CD8-positive, alpha-beta memory T cell (primary cell): ENCODE data around the gene FBXL15. TPM values are rescaled to one million over a fixed set of nuclear protein-coding genes. Genes with fewer than 3 reads are reported as not detected.

Source experiments
- CTCF ChIA-PET: fragments of 350-600 bp; sonication (Branson Sonifier 250); formaldehyde crosslinking; loops from one replicate; lab custom pipeline; 2021; ENCODE audit warnings: antibody characterized with exemption; lab: Charles Lee
- POLR2A ChIA-PET: fragments of 350-600 bp; sonication (Branson Sonifier 250); formaldehyde crosslinking; loops from one replicate; lab custom pipeline; 2021; ENCODE audit warnings: antibody characterized with exemption; lab: Charles Lee
- DNase-seq, 5 donors: peaks; one replicate each; pipeline versions ENCODE4 v3.0.0 to v3.0.0-alpha.2; 2020 to 2022; ENCODE audit warnings: mixed read lengths in 1 of 5
- H3K27ac ChIP-seq: one replicate; pipeline ENCODE4 v1.7.0; 2013; ENCODE audit warnings: low read depth, mild to moderate bottlenecking, low read length, moderate library complexity
- H3K27me3 ChIP-seq: 2 replicates; pipeline ENCODE4 v1.7.0; 2013; ENCODE audit warnings: low read length, mild to moderate bottlenecking; ENCODE audit not compliant: insufficient read depth, poor library complexity, severe bottlenecking
- H3K36me3 ChIP-seq: 2 replicates; pipeline ENCODE4 v1.7.0; 2013; ENCODE audit warnings: mild to moderate bottlenecking, low read length, moderate library complexity; ENCODE audit not compliant: insufficient read depth
- H3K4me1 ChIP-seq: 2 replicates; pipeline ENCODE4 v1.7.0; 2013; ENCODE audit warnings: mild to moderate bottlenecking, low read length, moderate library complexity; ENCODE audit not compliant: insufficient read depth
- H3K4me3 ChIP-seq: 2 replicates; pipeline ENCODE4 v1.7.0; 2013; ENCODE audit warnings: mild to moderate bottlenecking, low read length
- H3K9me3 ChIP-seq: 2 replicates; pipeline ENCODE4 v1.7.0; 2013; ENCODE audit warnings: mild to moderate bottlenecking, low read length
- H3K27ac Mint-ChIP-seq, 8 donors: one replicate each; pipeline ENCODE4 v1.8.0; 2020 to 2021; ENCODE audit warnings: mixed read lengths in 8 of 8, mild to moderate bottlenecking in 6 of 8, inconsistent platforms in 3 of 8, moderate library complexity in 3 of 8
- H3K27me3 Mint-ChIP-seq, 2 donors: one replicate each; pipeline ENCODE4 v1.8.0; 2020 to 2021; ENCODE audit warnings: mixed read lengths in 2 of 2, mild to moderate bottlenecking in 1 of 2, moderate library complexity in 1 of 2
- H3K36me3 Mint-ChIP-seq, 3 donors: one replicate each; pipeline ENCODE4 v1.8.0; 2020 to 2021; ENCODE audit warnings: mixed read lengths in 3 of 3, inconsistent platforms in 1 of 3, mild to moderate bottlenecking in 1 of 3
- H3K4me1 Mint-ChIP-seq, 3 donors: one replicate each; pipeline ENCODE4 v1.8.0; 2020 to 2021; ENCODE audit warnings: mixed read lengths in 3 of 3, inconsistent platforms in 1 of 3, mild to moderate bottlenecking in 1 of 3
- H3K4me3 Mint-ChIP-seq, 7 donors: one replicate each; pipeline ENCODE4 v1.8.0; 2020 to 2021; ENCODE audit warnings: mixed read lengths in 7 of 7, mild to moderate bottlenecking in 6 of 7, moderate library complexity in 4 of 7, inconsistent platforms in 2 of 7
- H3K9me3 Mint-ChIP-seq, 5 donors: one replicate each; pipeline ENCODE4 v1.8.0; 2020 to 2022; ENCODE audit warnings: mixed read lengths in 5 of 5, mild to moderate bottlenecking in 3 of 5, moderate library complexity in 2 of 5, inconsistent platforms in 1 of 5
- polyA plus RNA-seq: library from polyadenylated mRNA; unstranded; fragments of 300-500 nt; fragmentation: Illumina TruSeq; gene quantifications from one replicate; pipeline ENCODE4 v1.2.3, GENCODE V29; 2021
- total RNA-seq, 2 experiments: library from RNA; stranded (reverse); gene quantifications; one replicate each; pipeline ENCODE4 v1.2.3, GENCODE V29; 2021

The FBXL15 gene
- total and polyA plus RNA-seq, 3 experiments from 2014 or later, result 13.5 to 33.4 (median 16.3) TPM

DNA sequence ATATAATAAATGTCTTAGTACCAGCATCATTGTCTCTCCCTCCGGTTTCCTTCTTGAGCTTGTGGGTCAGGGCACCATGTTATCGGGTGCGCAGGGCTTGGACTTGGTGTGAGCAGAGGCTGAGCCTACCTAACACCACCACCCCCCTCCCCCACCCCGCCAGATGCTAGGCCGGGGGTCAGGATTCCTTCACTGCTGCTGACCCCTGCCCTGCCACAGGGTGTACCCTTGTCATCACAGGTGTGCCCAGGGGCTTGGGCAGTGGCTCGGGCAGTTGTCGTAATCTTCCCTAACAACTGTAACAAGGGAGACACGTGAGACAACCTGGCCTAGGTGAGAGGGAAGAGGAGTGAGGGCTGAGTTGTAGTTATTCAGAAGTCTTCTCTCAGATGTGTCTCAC lies 37.8 kb upstream of the FBXL15 start:
- H3K9me3 ChIP-seq, result no peaks in the 10 kb centered on the region
- no peak overlapping the region for H3K4me3 ChIP-seq
- H3K36me3 ChIP-seq, result peaks cover 25% of the 10 kb centered on the region
- H3K27me3 Mint-ChIP-seq, result no peaks in the 10 kb centered on the region
- POLR2A ChIA-PET, result no interaction called here
- DNase-seq, result no peak
- H3K4me3 Mint-ChIP-seq, result no peak overlapping the region
- no peaks in the 10 kb centered on the region for H3K4me1 Mint-ChIP-seq
- H3K9me3 Mint-ChIP-seq, result no peaks in the 10 kb centered on the region
- CTCF ChIA-PET, result interaction anchor here (1.1 to 4.1 kb wide), 2 partner anchors 15 to 152 kb away, joined by 3 to 20 read pairs; no protein-coding TSS in a partner anchor
- no peak overlapping the region for H3K27ac ChIP-seq
- no peaks in the 10 kb centered on the region for H3K4me1 ChIP-seq
- H3K36me3 Mint-ChIP-seq, result peaks cover 0 to 50% (median 5%) of the 10 kb centered on the region in 3 donors
- peak overlapping the region in 2 of 8 donors; percentile 48 to 71 for H3K27ac Mint-ChIP-seq
- H3K27me3 ChIP-seq, result no peaks in the 10 kb centered on the region

DNA sequence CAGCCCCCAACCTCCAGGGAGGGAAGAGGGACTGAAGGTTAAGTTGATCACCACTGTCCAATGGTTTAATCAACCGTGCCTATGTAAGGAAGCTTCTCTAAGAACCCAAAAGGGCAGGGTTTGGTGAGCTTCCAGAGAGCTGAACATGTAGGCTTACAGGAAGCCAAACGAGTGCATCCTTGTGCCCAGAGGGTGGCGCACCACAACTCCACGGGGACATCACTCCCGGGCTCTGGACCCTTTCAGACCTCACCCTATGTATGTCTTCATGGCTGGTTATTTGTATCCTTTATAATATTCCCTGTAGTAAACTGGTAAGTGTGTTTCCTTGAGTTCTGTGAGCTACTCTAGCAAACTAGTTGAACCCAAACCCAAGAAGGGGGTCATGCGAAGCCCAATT lies 36.6 kb upstream of the FBXL15 start:
- DNase-seq, result no peak
- Mint-ChIP-seq H3K9me3 (no peaks in the 10 kb centered on the region), H3K36me3 (peaks cover 0 to 40% (median 5%) of the 10 kb centered on the region in 3 donors), H3K4me3 (no peak overlapping the region), H3K4me1 (no peaks in the 10 kb centered on the region), H3K27ac (peak overlapping the region in 1 of 8 donors; percentile 18), H3K27me3 (no peaks in the 10 kb centered on the region)
- H3K27ac ChIP-seq, result no peak overlapping the region
- no peaks in the 10 kb centered on the region for H3K4me1 ChIP-seq
- H3K27me3 ChIP-seq, result no peaks in the 10 kb centered on the region
- ChIA-PET POLR2A (no interaction called here), CTCF (interaction anchor here (0.6 to 4.1 kb wide), 9 partner anchors 10 to 300 kb away, joined by 3 to 21 read pairs (median 4); no protein-coding TSS in a partner anchor)
- no peak overlapping the region for H3K4me3 ChIP-seq
- peaks cover 22% of the 10 kb centered on the region for H3K36me3 ChIP-seq
- H3K9me3 ChIP-seq, result no peaks in the 10 kb centered on the region

DNA sequence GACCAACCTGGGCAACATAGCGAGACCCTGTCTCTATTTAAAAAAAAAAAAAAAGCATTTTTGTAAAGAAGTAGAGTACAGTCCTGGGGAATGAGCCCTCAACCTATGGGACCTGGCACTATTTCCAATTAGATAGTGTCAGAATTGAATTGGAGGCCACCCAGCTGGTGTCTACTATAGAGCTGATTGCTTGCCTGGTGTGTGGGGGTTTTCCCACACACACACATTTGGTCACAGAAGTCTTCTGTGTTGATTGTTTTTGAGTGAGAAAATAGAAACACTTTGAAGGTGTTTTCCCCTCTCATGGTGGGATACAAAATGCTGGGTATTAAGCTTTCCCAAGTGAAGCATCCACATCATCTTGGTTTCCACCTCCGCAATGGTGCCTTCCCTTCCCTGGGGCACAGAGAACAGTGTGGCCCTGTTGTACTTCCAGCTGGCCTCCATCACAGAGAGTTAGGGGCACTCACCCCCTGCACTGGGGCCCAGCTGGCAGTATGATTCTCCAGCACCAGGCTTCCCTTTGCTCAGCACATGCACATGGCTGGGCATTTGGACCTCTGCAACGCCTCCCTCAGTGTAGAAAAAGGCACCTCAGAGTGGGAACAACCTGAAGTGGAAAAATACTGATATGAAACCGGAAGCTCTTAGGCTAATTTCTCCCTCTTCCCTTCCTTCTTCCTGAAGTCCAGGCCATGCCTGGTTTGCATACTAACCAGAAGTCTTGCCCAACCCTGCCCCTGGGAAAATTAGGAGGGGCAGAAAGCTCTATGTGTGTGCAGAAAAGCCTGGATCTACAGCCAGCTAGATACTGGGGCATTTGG lies 35.8 kb upstream of the FBXL15 start:
- H3K27ac ChIP-seq, result no peak overlapping the region
- DNase-seq, result no peak
- Mint-ChIP-seq H3K9me3 (no peaks in the 10 kb centered on the region), H3K36me3 (peaks cover 0 to 32% (median 5%) of the 10 kb centered on the region in 3 donors), H3K27ac (peak overlapping the region in 2 of 8 donors; percentile 63 to 66), H3K4me3 (no peak overlapping the region), H3K27me3 (no peaks in the 10 kb centered on the region), H3K4me1 (no peaks in the 10 kb centered on the region)
- H3K36me3 ChIP-seq, result peaks cover 14% of the 10 kb centered on the region
- no peaks in the 10 kb centered on the region for H3K9me3 ChIP-seq
- no peaks in the 10 kb centered on the region for H3K4me1 ChIP-seq
- no peak overlapping the region for H3K4me3 ChIP-seq
- CTCF ChIA-PET, result interaction anchor here (0.6 to 4.1 kb wide), 11 partner anchors 9 to 301 kb away, joined by 3 to 21 read pairs (median 4); no protein-coding TSS in a partner anchor
- POLR2A ChIA-PET, result interaction anchor here (0.6 kb wide), 1 partner anchor 260 kb away, joined by 8 read pairs; no protein-coding TSS in a partner anchor
- H3K27me3 ChIP-seq, result no peaks in the 10 kb centered on the region

DNA sequence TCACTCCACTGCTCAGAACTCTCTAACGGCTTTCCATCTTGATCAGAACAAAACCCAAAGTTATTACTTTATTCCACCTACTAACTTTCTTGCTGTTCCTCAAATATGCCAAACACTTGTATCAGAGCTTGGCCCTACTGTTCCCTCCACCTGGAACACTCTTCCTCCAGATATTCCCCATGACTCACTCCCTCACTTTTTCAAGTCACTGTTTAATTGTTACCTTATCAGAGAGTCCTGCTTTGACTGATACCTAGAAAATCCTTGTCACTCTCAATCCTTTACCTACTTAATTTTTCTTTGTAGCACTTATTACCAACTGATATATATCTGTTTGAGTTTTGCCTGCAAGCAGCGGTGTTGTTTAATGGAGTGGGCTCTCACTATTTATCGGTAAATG lies 30.7 kb upstream of the FBXL15 start:
- no peaks in the 10 kb centered on the region for H3K9me3 Mint-ChIP-seq
- peaks cover 0 to 8% of the 10 kb centered on the region in 2 donors for H3K27me3 Mint-ChIP-seq
- CTCF ChIA-PET, result interaction anchor here (1.9 kb wide), 1 partner anchor 9 kb away, joined by 8 read pairs; no protein-coding TSS in a partner anchor
- no peak for DNase-seq
- peaks cover 10 to 13% (median 10%) of the 10 kb centered on the region in 3 donors for H3K4me1 Mint-ChIP-seq
- H3K9me3 ChIP-seq, result no peaks in the 10 kb centered on the region
- no peak overlapping the region for H3K27ac Mint-ChIP-seq
- POLR2A ChIA-PET, result no interaction called here
- no peak overlapping the region for H3K27ac ChIP-seq
- H3K27me3 ChIP-seq, result no peaks in the 10 kb centered on the region
- no peak overlapping the region for H3K4me3 Mint-ChIP-seq
- no peaks in the 10 kb centered on the region for H3K36me3 ChIP-seq
- H3K4me1 ChIP-seq, result peaks cover 5% of the 10 kb centered on the region
- no peak overlapping the region for H3K4me3 ChIP-seq
- H3K36me3 Mint-ChIP-seq, result peaks cover 0 to 7% (median 1%) of the 10 kb centered on the region in 3 donors

DNA sequence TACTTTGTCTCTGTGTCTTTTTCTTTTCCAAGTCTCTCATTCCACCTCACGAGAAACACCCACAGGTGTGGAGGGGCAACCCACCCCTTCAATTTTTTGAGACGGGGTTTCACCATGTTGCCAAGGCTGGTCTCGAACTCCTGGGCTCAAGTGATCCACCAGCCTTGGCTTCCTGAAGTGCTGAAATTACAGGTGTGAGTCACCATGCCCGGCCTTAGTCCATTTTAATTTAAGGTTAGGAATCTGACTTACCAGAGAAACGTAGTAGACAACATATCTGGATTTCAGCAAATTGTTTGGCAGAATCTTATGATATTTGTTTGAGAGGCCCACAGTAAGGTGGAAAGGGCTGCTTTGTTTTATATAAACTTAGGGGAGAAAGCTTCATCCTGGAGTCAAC lies 28.3 kb upstream of the FBXL15 start:
- ChIA-PET POLR2A (interaction anchor here (4.0 kb wide), 1 partner anchor 58 kb away, joined by 24 read pairs; the partner anchor contains the start of gene C10orf95), CTCF (interaction anchor here (2.0 to 3.5 kb wide), 3 partner anchors 11 to 162 kb away, joined by 6 to 21 read pairs (median 7); no protein-coding TSS in a partner anchor)
- Mint-ChIP-seq H3K4me1 (peaks cover 20 to 27% (median 23%) of the 10 kb centered on the region in 3 donors), H3K36me3 (peaks cover 0 to 24% (median 1%) of the 10 kb centered on the region in 3 donors), H3K27me3 (peaks cover 0 to 8% of the 10 kb centered on the region in 2 donors), H3K27ac (peak overlapping the region in 5 of 8 donors; percentile 86 to 100 (median 100)), H3K4me3 (peak overlapping the region in 2 of 7 donors; percentile 51 to 97), H3K9me3 (no peaks in the 10 kb centered on the region)
- no peak overlapping the region for H3K4me3 ChIP-seq
- peaks cover 18% of the 10 kb centered on the region for H3K4me1 ChIP-seq
- DNase-seq, result no peak
- no peaks in the 10 kb centered on the region for H3K27me3 ChIP-seq
- no peak overlapping the region for H3K27ac ChIP-seq
- no peaks in the 10 kb centered on the region for H3K9me3 ChIP-seq
- H3K36me3 ChIP-seq, result no peaks in the 10 kb centered on the region

DNA sequence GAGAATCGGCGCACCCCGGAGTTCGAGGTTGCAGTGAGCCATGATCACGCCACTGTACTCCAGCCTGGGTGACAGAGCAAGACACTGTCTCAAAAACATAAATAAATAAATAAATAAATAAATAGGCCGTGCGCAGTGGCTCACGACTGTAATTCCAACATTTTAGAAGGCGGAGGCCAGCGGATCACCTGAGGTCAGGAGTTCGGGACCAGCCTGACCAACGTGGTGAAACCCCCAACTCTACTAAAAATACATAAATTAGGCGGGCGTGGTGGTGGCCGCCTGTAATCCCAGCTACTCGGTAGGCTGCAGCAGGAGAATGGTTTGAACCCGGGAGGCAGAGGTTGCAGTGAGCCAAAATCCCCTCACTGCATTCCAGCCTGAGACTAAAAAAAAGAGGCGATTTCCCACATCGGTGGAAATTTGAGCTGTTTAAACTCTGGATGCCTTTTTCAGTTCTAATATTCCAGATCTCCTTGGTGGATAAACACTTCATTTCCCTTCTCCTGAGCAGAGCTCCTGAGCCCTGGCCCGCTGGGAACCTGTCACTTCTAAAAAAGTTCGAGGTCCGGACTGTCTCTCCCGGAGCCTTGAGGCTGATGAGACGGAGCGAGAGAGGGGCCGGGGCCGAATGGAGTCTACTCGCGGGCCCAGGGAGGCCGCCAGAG lies 27.1 kb upstream of the FBXL15 start:
- DNase-seq, result no peak
- CTCF ChIA-PET, result interaction anchor here (0.7 to 5.0 kb wide), 28 partner anchors 9 to 224 kb away, joined by 3 to 34 read pairs (median 6); partner anchors contain the start of genes ACTR1A, C10orf95, CUEDC2 and ELOVL3
- Histone ChIP-seq H3K4me1 (peaks cover 22% of the 10 kb centered on the region), H3K27ac (peak overlapping the region; percentile 100), H3K9me3 (no peaks in the 10 kb centered on the region), H3K4me3 (peak overlapping the region; percentile 100), H3K36me3 (no peaks in the 10 kb centered on the region), H3K27me3 (no peaks in the 10 kb centered on the region)
- H3K27ac Mint-ChIP-seq, result peak overlapping the region; percentile 98 to 100 (median 100)
- peaks cover 29 to 40% (median 30%) of the 10 kb centered on the region in 3 donors for H3K4me1 Mint-ChIP-seq
- peaks cover 0 to 8% of the 10 kb centered on the region in 2 donors for H3K27me3 Mint-ChIP-seq
- H3K9me3 Mint-ChIP-seq, result no peaks in the 10 kb centered on the region
- H3K36me3 Mint-ChIP-seq, result peaks cover 0 to 37% (median 1%) of the 10 kb centered on the region in 3 donors
- POLR2A ChIA-PET, result interaction anchor here (0.6 to 4.0 kb wide), 8 partner anchors 10 to 191 kb away, joined by 3 to 30 read pairs (median 3); partner anchors contain the start of genes ACTR1A, C10orf95, FBXL15 and GBF1
- peak overlapping the region; percentile 89 to 97 (median 96) for H3K4me3 Mint-ChIP-seq

DNA sequence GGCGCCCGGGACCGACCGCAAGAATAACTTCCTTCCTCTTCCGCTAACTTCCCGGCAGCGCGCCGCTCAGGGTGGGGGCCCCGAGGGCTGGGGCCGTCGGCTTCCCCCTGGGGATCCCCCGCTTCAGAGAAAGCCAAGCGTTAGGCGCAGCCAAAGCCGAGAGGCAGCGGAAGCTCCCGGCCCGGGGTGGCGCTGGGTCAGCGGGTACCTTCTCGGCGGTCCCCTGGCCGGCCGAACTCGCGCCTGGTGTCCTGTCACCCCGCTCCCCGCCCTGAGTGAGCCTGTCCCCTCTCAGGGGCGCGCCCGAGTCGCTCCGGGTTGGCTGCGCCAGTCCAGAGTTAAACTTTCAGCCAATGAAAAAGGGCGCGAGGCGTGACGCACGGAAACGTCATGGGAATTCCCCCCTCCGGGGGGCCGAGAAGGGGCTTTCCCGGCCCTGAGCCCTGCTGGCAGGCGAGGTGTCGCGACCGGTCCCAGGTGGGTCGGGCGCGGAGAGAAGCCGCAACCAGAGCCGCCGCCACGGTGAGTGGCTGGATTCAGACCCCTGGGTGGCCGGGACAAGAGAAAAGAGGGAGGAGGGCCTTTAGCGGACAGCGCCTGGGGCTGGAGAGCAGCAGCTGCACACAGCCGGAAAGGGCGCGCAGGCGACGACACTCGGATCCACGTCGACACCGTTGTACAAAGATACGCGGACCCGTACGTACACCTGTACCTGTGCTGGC lies 26.4 kb upstream of the FBXL15 start:
- ChIA-PET POLR2A (interaction anchor here (0.6 to 4.0 kb wide), 11 partner anchors 10 to 190 kb away, joined by 3 to 30 read pairs (median 4); partner anchors contain the start of genes ACTR1A, C10orf95, FBXL15 and GBF1), CTCF (interaction anchor here (0.6 to 5.0 kb wide), 30 partner anchors 9 to 262 kb away, joined by 3 to 34 read pairs (median 6); partner anchors contain the start of genes ACTR1A, C10orf95, CUEDC2 and ELOVL3)
- H3K9me3 ChIP-seq, result no peaks in the 10 kb centered on the region
- no peaks in the 10 kb centered on the region for H3K36me3 ChIP-seq
- Mint-ChIP-seq H3K4me1 (peaks cover 31 to 44% (median 32%) of the 10 kb centered on the region in 3 donors), H3K36me3 (peaks cover 0 to 40% (median 1%) of the 10 kb centered on the region in 3 donors), H3K9me3 (no peaks in the 10 kb centered on the region), H3K27me3 (peaks cover 0 to 8% of the 10 kb centered on the region in 2 donors), H3K27ac (peak overlapping the region; percentile 98 to 100 (median 100)), H3K4me3 (peak overlapping the region; percentile 89 to 97 (median 96))
- peak overlapping the region; percentile 100 for H3K4me3 ChIP-seq
- DNase-seq, result peak; percentile 97 to 100 (median 99)
- H3K27ac ChIP-seq, result peak overlapping the region; percentile 100
- H3K4me1 ChIP-seq, result peaks cover 29% of the 10 kb centered on the region
- no peaks in the 10 kb centered on the region for H3K27me3 ChIP-seq
